ENCODE measurements around the gene VPS35.
"Not testable (repeated sequence)": the region's sequence is repeated elsewhere in the genome, so short reads cannot be mapped to it uniquely, and the experiment has no call there.

The VPS35 gene

DNA sequence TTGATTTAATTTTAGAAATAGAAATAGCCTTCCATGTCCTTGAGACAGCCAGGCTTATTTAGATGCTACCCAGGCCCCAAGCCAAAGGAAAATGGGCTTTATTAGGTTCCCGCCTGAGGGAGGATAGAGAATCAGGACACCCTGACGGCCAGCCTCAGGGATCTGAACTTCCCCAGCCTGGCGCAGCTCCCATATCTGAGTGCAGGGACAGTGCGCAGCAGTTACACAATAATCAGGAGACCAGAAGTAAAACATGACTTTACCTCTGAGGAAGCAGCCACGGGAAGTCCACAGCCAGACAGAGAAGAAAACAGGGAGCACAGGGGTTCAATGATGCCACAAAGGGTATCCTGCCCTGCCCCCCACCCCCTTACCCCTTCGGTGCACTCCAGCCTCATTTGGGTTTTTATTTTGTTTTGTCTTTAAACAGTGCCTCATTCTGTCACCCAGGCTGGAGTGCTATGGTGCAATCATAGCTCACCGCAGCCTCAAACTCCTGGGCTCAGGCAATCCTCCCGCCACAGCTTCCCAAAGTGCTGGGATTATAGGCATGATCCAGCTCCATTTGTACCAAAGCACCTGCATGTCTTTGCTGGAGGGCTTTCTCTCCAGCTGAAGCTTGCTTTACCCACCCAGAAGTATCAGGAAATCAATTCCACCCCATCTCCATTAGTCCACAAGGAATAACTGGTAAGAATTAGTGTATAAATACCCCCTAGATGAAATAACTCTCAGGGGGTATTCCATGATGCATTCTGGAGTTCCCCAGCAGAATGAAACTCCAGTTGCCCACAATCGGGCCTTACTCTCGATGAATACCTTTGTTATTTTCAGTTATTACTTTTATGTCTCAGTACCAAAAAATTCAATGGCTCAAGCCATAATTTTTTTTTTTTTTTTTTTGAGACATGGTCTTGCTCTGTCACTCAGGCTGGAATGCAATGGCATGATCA, 22.4 kb upstream of the VPS35 start:
- DNase-seq: no peak

GRCh38 chr16:46709469-46710005, 20.6 kb upstream of the VPS35 start:
- DNase-seq: no peak

GRCh38 chr16:46706642-46707041, 17.7 kb upstream of the VPS35 start:
- no peak for DNase-seq

DNA sequence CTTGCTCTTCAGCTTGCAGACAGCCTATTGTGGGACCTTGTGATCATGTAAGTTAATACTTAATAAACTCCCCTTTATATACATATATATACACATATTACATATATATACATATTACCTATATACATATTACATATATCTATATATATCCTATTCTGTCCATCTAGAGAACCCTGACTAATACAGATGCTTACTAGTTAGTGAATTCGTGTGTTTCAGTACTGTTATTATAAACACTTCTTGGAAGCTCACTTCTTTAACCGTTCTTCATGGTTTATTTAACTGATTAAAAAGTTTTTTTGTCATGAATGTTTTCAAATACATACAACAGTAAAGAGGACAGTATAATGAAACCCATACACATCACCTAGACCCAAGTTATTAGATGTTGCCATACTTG, 13.1 kb upstream of the VPS35 start:
- DNase-seq: no peak

GRCh38 chr16:46701615-46702014, 12.6 kb upstream of the VPS35 start:
- no peak for DNase-seq

DNA sequence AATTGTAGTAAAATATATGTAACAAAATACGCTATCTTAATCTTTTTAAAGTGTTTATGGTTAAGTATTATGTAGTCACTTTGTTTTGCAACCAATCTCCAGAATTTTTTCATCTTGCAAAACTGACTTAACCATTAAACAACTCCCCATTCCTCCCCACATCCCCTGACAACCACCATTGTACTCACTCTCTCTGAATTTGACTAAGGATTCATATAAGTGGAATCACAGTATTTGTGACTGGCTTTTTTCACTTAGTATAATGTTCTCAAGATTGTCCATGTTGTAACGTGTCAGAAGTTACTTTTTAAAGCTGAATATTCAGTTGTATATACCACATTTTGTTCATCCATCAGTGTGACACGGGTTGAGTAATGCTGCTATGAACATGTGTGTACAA, 11.1 kb upstream of the VPS35 start:
- no peak for DNase-seq

- no peak for DNase-seq
These were observed 8.0 kb upstream of the VPS35 start for GRCh38 chr16:46696957-46697356.

GRCh38 chr16:46695937-46696336, 7.0 kb upstream of the VPS35 start:
- no peak for DNase-seq

DNA sequence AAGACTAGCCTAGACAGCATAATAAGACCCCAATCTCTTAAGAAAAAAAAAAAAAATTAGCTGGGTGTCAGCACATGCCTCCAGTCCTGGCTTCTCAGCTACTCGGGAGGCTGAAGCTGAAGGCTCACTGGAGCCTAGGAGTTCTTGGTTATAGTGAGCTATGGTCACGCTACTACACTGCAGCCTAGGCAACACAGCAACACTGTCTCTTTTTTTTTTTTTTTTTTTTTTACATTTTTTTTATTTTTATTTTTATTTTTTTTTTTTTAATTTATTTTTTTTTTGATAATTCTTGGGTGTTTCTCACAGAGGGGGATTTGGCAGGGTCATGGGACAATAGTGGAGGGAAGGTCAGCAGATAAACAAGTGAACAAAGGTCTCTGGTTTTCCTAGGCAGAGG, 4.6 kb upstream of the VPS35 start:
- DNase-seq: no peak

DNA sequence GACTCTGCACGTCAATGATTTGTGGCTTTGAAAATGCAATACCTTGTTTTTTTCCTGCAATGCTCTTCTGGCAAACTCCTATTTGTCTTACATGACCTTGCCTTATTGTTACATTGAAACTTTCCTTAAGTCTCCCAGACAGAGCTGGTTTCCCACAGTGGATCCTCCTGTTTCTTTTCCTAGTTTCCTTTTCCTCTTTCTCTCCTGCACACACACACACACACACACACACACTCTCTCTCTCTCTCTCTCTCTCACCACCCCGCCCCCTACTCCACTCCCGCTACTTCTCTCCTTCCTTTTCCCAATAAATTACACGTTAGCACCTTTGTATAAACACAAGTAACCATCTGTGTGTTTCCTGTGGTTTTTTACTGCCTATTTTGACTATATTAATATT, 2.7 kb upstream of the VPS35 start:
- DNase-seq: no peak

GRCh38 chr16:46690281-46691178, 1.6 kb upstream of the VPS35 start:
- DNase-seq: peak; percentile 13

DNA sequence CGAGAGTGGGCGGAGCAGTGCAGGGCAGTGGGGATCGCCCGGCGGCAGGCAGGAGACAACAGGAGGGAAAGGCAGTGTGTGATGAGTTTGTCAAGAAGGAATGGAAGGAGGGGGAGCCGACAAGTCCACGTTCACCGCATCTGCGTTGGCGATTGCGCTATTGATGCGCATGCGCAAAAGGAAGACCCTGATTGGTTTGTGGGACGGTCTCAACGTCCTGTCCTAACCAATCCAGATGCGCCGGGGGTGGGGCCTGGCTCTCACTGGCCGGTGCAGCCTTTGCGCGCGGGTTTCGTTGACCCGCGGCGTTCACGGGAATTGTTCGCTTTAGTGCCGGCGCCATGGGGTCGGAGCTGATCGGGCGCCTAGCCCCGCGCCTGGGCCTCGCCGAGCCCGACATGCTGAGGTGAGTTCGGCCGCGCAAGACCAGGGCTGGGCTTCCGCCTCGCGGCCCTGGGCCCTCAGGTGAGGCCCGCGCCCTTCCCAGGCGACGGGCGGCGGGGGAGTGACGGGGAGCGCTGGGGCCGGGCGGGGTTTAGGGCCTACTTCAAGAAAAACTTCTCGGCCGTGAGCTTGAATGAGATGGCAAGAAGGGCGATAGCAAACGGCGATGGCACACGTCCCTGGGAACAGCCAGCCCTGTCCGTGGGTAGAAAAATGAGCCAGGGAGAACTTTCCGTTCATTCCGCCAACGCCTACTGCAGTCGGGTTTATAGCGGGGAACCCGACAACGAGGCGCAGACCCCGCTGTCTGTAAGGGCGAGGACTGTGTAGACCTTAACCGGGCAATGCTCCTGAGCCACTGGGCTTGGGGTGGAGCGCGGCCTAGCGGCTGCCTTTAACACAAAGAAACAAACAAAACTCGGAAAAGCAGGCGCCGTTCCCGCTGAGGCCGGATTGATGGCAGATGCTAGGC, 645 bp upstream of the VPS35 start, which contains the start of gene ORC6:
ORC6 (plus strand) TSS at position 295 of the 916 bp plus-strand sequence; CDS start at position 342, 47 bp downstream.
- peak; percentile 96 for DNase-seq

DNA sequence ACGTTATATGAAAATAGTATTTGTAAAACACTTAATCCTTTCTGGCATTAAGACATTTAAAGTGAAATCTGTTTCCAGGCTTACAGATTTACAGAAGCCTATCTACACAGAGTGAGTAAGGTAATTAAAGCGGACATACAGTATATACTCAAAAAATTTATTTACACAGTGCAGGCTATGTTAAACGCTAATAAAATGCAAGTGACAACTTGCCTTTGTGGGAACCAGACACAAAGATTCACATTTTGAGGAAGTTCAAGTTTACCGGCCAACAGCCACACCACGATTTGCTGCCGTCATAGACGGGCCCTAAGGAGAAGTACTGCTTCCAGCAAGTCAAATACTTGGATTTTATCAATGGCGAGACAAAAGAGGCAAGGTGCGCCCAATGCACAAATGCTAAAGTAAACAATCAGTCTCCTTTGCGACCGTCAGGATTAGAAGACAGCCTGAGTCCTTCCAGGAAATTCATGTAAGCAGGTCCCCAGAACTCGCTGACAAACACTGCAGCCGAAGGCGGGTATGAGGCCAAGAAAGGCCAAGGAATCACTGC, 801 bp downstream of the VPS35 start:
- DNase-seq: no peak

DNA sequence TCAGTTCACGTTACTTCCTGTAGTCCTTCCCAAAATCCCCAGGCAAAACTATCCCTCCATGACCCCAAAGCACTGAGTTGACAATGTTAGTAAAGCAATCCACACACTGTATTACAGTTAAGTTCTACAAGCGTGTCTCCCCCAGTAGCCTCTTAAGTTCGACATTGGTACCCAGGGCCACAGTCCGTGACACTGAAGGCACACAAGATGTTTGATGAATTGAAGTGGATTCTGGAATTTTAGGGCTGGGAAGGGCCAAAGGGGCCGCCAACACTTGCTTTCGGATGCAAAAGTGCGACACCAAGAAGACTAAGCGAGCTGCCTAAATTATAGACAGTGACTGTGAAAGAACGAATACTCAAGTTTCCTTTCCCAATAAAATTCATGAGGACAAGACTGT, 1.5 kb downstream of the VPS35 start:
- DNase-seq: no peak

DNA sequence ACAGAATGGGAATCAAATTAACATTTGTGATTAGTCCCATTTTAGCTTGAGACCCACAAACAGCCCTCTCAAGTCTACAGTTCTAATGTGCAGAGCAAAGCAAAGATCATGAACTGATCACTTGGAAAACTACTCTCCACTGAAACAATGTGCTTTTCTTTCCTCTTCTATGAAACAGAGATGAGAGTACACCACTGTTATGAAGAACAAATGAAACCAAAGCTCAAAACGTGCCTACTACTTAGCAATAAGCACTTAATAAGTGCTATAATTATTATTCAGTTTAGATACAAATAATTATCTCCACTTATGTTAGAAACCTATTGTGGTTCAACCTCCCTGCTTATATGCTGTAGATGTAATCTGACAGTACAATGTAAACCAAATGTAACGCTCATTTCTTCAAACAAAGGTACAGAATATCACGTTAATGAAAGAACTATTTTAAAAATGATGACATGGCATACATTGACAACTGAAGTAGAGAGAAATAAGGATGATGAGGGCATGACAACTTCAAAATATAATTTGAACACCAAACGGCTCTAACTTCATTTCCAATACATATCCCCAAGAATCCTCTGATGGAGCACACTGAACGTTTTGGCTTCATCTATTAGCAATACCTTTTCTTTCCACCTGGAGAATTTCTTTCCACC, 2.0 kb downstream of the VPS35 start:
- DNase-seq: no peak

DNA sequence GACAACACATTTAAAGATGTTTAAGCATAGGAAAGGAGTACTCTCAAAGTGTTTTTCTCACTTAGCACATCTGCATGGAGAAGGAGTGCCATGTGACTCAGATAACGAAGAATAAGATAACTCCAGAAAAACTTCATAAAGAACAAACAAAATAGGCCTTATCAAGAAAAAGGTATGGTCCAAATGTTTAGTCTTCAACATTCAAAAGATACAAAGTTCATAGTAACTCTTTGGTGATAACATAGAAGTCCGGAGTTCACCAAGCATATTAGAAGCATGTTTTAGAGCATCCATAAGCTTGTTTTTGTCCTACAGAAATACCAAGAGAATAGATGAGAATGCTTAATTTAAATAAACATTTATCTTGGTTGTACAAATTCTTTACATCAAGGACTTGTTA, 7.1 kb downstream of the VPS35 start:
- not testable (repeated sequence) for DNase-seq

DNA sequence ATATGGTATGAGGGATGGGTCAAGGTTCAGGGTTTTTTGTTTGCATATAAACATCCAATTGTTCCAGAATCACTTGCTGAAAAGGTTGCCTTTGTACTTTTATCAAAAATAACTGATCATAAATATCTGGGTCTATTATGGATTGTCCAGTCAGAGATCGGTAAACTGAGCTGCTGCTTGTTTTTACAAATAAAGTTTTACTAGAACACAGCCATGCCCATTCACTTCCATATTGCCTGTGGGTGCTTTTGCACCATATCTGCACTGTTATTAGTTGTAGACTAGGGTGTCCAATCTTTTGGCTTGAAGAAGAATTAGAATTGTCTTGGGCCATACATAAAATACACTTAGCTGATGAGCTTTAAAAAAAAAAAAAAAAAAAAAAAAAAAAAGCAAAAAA, 11.0 kb downstream of the VPS35 start:
- not testable (repeated sequence) for DNase-seq

DNA sequence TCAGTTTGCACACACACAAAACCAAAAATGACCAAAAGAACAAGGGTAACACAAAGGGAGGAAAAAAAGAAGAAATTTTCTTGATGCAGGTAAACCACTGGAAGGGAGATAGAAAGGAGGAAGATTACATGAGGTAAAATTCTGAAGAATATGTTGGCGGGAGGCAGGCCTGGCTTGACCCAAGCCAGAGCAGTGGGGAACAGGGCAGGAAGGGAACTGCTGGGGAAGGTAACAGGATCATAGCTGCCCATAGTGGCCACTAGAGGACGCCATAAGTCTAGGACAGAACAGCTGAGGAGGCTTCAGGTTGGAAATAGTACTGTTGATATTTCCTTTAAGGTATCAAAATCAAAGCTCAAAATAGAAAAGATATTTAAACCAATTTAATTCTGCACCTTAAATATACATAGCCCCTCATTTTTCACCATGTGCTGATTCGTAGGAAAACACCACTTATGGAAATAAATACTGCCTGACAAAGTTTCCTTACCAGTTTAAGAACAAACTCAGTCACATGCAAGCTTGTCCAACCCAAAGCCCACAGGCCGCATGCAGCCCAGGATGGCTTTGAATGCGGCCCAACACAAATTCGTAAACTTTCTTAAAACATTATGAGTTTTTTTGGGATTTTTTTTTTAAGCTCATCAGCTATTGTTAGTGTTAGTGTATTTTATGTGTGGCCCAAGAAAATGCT, 15.5 kb downstream of the VPS35 start:
- peak; percentile 56 for DNase-seq

- DNase-seq: no peak
These were observed 26.9 kb downstream of the VPS35 start for GRCh38 chr16:46662123-46662522.

DNA sequence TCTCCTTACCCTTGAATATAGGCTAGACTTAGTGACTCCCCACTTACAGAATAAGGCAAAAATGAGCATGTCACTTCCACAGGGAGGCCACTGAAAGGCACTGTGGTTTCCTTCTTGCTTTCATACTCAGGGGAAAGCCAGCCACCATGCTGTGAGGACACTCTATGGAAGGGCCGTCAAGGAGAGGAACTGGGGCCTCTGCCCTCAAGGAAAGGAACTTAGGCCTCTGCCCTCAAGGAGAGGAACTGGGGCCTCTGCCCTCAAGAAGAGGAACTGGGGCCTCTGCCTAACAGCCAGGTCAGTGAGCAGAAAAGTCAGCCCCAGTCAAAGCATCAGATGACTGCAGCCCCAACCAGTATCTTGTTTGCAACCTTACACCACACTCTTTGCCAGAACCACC, 30.1 kb downstream of the VPS35 start:
- DNase-seq: no peak

Measured in fibroblast of skin of back (primary cell).